ENCODE data around the gene NFATC4.

DNA sequence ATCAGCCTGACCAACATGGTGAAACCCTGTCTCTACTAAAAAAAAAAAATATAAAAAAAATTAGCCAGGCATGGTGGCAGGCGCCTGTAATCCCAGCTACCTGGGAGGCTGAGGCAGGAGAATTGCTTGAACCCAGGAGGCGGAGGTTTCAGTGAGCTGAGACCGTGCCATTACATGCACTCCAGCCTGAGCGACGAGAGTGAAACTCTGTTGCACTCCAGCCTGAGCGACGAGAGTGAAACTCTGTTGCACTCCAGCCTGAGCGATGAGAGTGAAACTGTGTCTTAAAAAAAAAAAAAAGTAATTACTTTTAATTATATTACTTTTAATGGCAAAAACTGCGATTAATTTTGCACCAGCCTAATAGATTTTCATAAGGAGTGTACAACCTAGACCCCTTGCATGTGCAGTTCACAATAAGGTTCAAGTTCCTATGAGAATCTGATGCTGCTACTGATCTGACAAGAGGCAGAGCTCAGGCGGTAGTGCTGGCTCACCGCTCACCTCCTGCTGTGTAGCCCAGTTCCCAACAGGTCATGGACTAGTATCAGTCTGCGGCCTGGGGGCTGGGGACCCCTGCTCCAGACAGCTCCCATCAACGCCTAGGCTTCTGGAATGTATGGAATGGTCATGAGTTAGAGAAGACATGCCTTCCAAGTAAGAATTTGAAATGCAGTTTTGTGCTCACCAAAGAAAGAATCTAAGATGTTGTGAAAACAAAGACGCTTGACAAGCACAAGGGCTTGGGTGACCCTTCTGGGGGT lies 46.6 kb upstream of the NFATC4 start:
- TF ChIP-seq ARNT (IDR thresholded peaks at IDR 0.05) (no peak), HDGF (IDR thresholded peaks at IDR 0.05; ENCODE audit: borderline replicate concordance) (no peak), PKNOX1 (IDR thresholded peaks at IDR 0.05) (no peak), SP1 (IDR thresholded peaks at IDR 0.05) (no peak), FOXM1 (IDR thresholded peaks at IDR 0.05; ENCODE audit: borderline replicate concordance) (no peak), ZNF384 (IDR thresholded peaks at IDR 0.05) (no peak), BHLHE40 (IDR thresholded peaks at IDR 0.05; ENCODE audit: borderline replicate concordance) (no peak), LEF1 (IDR thresholded peaks at IDR 0.05; ENCODE audit: borderline replicate concordance) (no peak), L3MBTL2 (conservative IDR thresholded peaks at IDR 0.05) (no peak), FOXA1 (IDR thresholded peaks at IDR 0.05) (no peak), TARDBP (IDR thresholded peaks at IDR 0.05) (no peak)
